ENCODE results near the gene BTN2A1.
"Not testable (repeated sequence)": the region's sequence is repeated elsewhere in the genome, so short reads cannot be mapped to it uniquely, and the experiment has no call there.

BTN2A1 gene

GRCh38 chr6:26416288-26416687 is 41.5 kb upstream of the BTN2A1 start:
- H3K9me3 ChIP-seq (replicated peaks in 1 of 11), result peaks cover 32 to 37% (median 34%) of the 10 kb centered on the region in 11 experiments
- no peak overlapping the region for H3K4me2 ChIP-seq
- TF ChIP-seq Cebpa-rat (IDR thresholded peaks at IDR 0.05), result no peak
- H3K27ac ChIP-seq, result no peak overlapping the region
- peaks cover 4 to 43% (median 28%) of the 10 kb centered on the region in 11 experiments; a peak in 19 of 22 replicates for H3K36me3 ChIP-seq
- no peak overlapping the region for H3K9ac ChIP-seq
- H3K27me3 ChIP-seq, result no peaks in the 10 kb centered on the region
- H3K4me3 ChIP-seq, result no peak overlapping the region
- H4K20me1 ChIP-seq, result no peaks in the 10 kb centered on the region; a peak in 1 of 22 replicates
- H3K4me1 ChIP-seq, result peaks cover 11 to 47% (median 33%) of the 10 kb centered on the region in 10 experiments

- H3K4me1 ChIP-seq, result peaks cover 23 to 49% (median 41%) of the 10 kb centered on the region in 10 experiments
Measured at GRCh38 chr6:26418077-26418476, 39.7 kb upstream of the BTN2A1 start.

GRCh38 chr6:26418795-26419194 is 39.0 kb upstream of the BTN2A1 start:
- not testable (repeated sequence) for H3K4me2 ChIP-seq, H3K9ac ChIP-seq, H3K27ac ChIP-seq, H3K27me3 ChIP-seq, H4K20me1 ChIP-seq, H3K4me3 ChIP-seq
- Histone ChIP-seq H3K4me1 (peaks cover 30 to 42% (median 36%) of the 10 kb centered on the region in 10 experiments), H3K36me3 (peaks cover 5 to 30% (median 16%) of the 10 kb centered on the region in 11 experiments; a peak in 16 of 22 replicates), H3K9me3 (replicated peaks in 1 of 11) (peaks cover 32 to 37% (median 34%) of the 10 kb centered on the region in 11 experiments)

More at GRCh38 chr6:26418077-26418476, 39.7 kb upstream of the BTN2A1 start:
- H3K4me3 ChIP-seq, result peak overlapping the region in 1 of 10 experiments; percentile 20; a peak in 1 of 20 replicates
- H3K27ac ChIP-seq, H3K4me2 ChIP-seq, H3K27me3 ChIP-seq, H3K9ac ChIP-seq, H4K20me1 ChIP-seq: not testable (repeated sequence)
- H3K9me3 ChIP-seq (replicated peaks in 1 of 11), result peaks cover 32 to 37% (median 34%) of the 10 kb centered on the region in 11 experiments
- H3K36me3 ChIP-seq, result peaks cover under 1 to 28% (median 18%) of the 10 kb centered on the region in 11 experiments; a peak in 19 of 22 replicates

GRCh38 chr6:26420688-26421171 is 37.0 kb upstream of the BTN2A1 start:
- H3K4me3 ChIP-seq, result peak overlapping the region; percentile 74 to 84 (median 78); a peak in 19 of 20 replicates
- H3K27me3 ChIP-seq, result no peaks in the 10 kb centered on the region
- peak overlapping the region; percentile 69 to 93 (median 87) for H3K4me2 ChIP-seq
- H3K36me3 ChIP-seq, result peaks cover 5 to 39% (median 22%) of the 10 kb centered on the region in 11 experiments; a peak in 17 of 22 replicates
- H3K9me3 ChIP-seq (replicated peaks in 1 of 11), result peaks cover 32 to 37% (median 34%) of the 10 kb centered on the region in 11 experiments
- TF ChIP-seq Cebpa-rat (IDR thresholded peaks at IDR 0.05), result no peak
- H4K20me1 ChIP-seq, result no peaks in the 10 kb centered on the region
- H3K27ac ChIP-seq, result peak overlapping the region in 4 of 11 experiments; percentile 70 to 86 (median 75); a peak in 8 of 22 replicates
- H3K4me1 ChIP-seq, result peaks cover 17 to 51% (median 23%) of the 10 kb centered on the region in 10 experiments
- peak overlapping the region in 9 of 11 experiments; percentile 83 to 88 (median 84); a peak in 16 of 22 replicates for H3K9ac ChIP-seq

GRCh38 chr6:26421259-26422144 is 36.3 kb upstream of the BTN2A1 start:
- Histone ChIP-seq H4K20me1 (no peaks in the 10 kb centered on the region), H3K9ac (peak overlapping the region; percentile 77 to 88 (median 84)), H3K4me3 (peak overlapping the region; percentile 74 to 84 (median 78)), H3K27ac (peak overlapping the region; percentile 62 to 86 (median 74)), H3K4me1 (peaks cover 16 to 54% (median 22%) of the 10 kb centered on the region in 10 experiments), H3K9me3 (replicated peaks in 1 of 11) (peaks cover 29 to 32% (median 30%) of the 10 kb centered on the region in 11 experiments), H3K4me2 (peak overlapping the region; percentile 69 to 93 (median 87)), H3K27me3 (no peaks in the 10 kb centered on the region), H3K36me3 (peaks cover 11 to 47% (median 30%) of the 10 kb centered on the region in 11 experiments)
- TF ChIP-seq Cebpa-rat (IDR thresholded peaks at IDR 0.05), result no peak

GRCh38 chr6:26422329-26422728 is 35.4 kb upstream of the BTN2A1 start:
- peak overlapping the region in 9 of 11 experiments; percentile 83 to 88 (median 85); a peak in 13 of 22 replicates for H3K9ac ChIP-seq
- TF ChIP-seq Cebpa-rat (IDR thresholded peaks at IDR 0.05), result no peak
- H3K9me3 ChIP-seq (replicated peaks in 1 of 11), result peaks cover 21 to 23% (median 22%) of the 10 kb centered on the region in 11 experiments

GRCh38 chr6:26426691-26427450 is 30.9 kb upstream of the BTN2A1 start:
- no peak for TF ChIP-seq Cebpa-rat (IDR thresholded peaks at IDR 0.05)
- Histone ChIP-seq H4K20me1 (no peaks in the 10 kb centered on the region), H3K4me3 (no peak overlapping the region), H3K4me2 (no peak overlapping the region), H3K27me3 (no peaks in the 10 kb centered on the region), H3K9ac (no peak overlapping the region), H3K36me3 (peaks cover 54 to 80% (median 60%) of the 10 kb centered on the region in 11 experiments), H3K27ac (no peak overlapping the region), H3K4me1 (peaks cover 9 to 61% (median 21%) of the 10 kb centered on the region in 10 experiments; a peak in 19 of 20 replicates), H3K9me3 (replicated peaks in 1 of 11) (peaks cover 0 to 11% (median 0%) of the 10 kb centered on the region in 11 experiments; a peak in 5 of 22 replicates)

More at GRCh38 chr6:26422329-26422728, 35.4 kb upstream of the BTN2A1 start:
- Histone ChIP-seq H4K20me1 (no peaks in the 10 kb centered on the region), H3K36me3 (peaks cover 20 to 48% (median 34%) of the 10 kb centered on the region in 11 experiments), H3K4me1 (peaks cover 16 to 54% (median 22%) of the 10 kb centered on the region in 10 experiments), H3K27me3 (no peaks in the 10 kb centered on the region), H3K4me3 (peak overlapping the region; percentile 74 to 84 (median 78); a peak in 19 of 20 replicates), H3K27ac (no peak overlapping the region; a peak in 1 of 22 replicates), H3K4me2 (peak overlapping the region; percentile 69 to 93 (median 87))

GRCh38 chr6:26427451-26427809 is 30.3 kb upstream of the BTN2A1 start:
- H3K36me3 ChIP-seq, result peaks cover 57 to 83% (median 63%) of the 10 kb centered on the region in 11 experiments
- TF ChIP-seq Cebpa-rat (IDR thresholded peaks at IDR 0.05), result no peak
- no peaks in the 10 kb centered on the region for H3K27me3 ChIP-seq
- H3K9ac ChIP-seq, result no peak overlapping the region
- peaks cover 3 to 57% (median 16%) of the 10 kb centered on the region in 10 experiments; a peak in 19 of 20 replicates for H3K4me1 ChIP-seq
- no peak overlapping the region for H3K27ac ChIP-seq
- no peaks in the 10 kb centered on the region for H4K20me1 ChIP-seq
- no peak overlapping the region for H3K4me3 ChIP-seq
- H3K9me3 ChIP-seq (replicated peaks in 1 of 11), result peaks cover under 1 to 16% (median 3%) of the 10 kb centered on the region in 11 experiments; a peak in 18 of 22 replicates
- no peak overlapping the region for H3K4me2 ChIP-seq

All from BLaER1 treated with 17β-estradiol and CSF1 and Interleukin-3, amounts not matched to agents 10 nM and 100 nM (cell line).